ENCODE measurements around the gene MAGOHB.
"Not testable (repeated sequence)": the region's sequence is repeated elsewhere in the genome, so short reads cannot be mapped to it uniquely, and the experiment has no call there.

DNA sequence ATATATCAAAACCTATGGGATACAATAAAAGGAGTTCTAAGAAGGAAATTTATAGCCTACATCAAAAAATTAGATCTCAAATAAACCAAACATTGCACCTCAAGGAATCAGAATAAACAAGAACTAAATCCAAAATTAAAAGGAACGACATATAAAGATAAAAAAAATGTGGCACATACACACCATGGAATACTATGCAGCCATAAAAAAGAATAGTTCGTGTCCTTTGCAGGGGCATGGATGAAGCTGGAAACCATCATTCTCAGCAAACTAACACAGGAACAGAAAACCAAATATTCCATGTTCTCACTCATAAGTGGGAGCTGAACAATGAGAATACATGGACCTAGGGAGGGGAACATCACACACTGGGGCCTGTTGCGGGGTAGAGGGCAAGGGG, 31.3 kb downstream of the MAGOHB start:
- not testable (repeated sequence) for TF ChIP-seq EZH2 (IDR thresholded peaks at IDR 0.05; ENCODE audit: low read depth)
- TF ChIP-seq, protein P1, sequence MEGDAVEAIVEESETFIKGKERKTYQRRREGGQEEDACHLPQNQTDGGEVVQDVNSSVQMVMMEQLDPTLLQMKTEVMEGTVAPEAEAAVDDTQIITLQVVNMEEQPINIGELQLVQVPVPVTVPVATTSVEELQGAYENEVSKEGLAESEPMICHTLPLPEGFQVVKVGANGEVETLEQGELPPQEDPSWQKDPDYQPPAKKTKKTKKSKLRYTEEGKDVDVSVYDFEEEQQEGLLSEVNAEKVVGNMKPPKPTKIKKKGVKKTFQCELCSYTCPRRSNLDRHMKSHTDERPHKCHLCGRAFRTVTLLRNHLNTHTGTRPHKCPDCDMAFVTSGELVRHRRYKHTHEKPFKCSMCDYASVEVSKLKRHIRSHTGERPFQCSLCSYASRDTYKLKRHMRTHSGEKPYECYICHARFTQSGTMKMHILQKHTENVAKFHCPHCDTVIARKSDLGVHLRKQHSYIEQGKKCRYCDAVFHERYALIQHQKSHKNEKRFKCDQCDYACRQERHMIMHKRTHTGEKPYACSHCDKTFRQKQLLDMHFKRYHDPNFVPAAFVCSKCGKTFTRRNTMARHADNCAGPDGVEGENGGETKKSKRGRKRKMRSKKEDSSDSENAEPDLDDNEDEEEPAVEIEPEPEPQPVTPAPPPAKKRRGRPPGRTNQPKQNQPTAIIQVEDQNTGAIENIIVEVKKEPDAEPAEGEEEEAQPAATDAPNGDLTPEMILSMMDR (conservative IDR thresholded peaks at IDR 0.05) = not testable (repeated sequence)

Data from PC-9 (cell line).